PC-9 (cell line): ENCODE measurements around the gene INSIG2. TPM values are rescaled to one million over a fixed set of nuclear protein-coding genes. Genes with fewer than 3 reads are reported as not detected.

Experiments used
- BruUV-seq: library from RNA; stranded (reverse); fragments of 400-500 nt; replicated peaks from 2 replicates; lab custom pipeline; 2021; lab: Mats Ljungman, UMichigan
- CTCF ChIA-PET: fragments of 300-600 bp; sonication (Branson Sonifier 250); formaldehyde crosslinking; loops from one replicate; lab custom pipeline; 2022; ENCODE audit warnings: antibody characterized with exemption; lab: Charles Lee
- POLR2A ChIA-PET: fragments of 300-600 bp; sonication (Branson Sonifier 250); formaldehyde crosslinking; loops from one replicate; lab custom pipeline; 2022; ENCODE audit warnings: antibody characterized with exemption; ENCODE audit not compliant: unreplicated experiment; lab: Charles Lee
- DNase-seq, 2 experiments: peaks; one replicate each; pipeline versions ENCODE4 v3.0.0 to v3.0.0-alpha.2; 2015 to 2022; ENCODE audit warnings: mixed read lengths in 1 of 2
- H2AFZ ChIP-seq: fragments of 200-600 bp; sonication (generic); 2 replicates; pipeline ENCODE4 v1.8.1; 2017; ENCODE audit warnings: antibody characterized with exemption
- H3F3A ChIP-seq: fragments of 200-600 bp; sonication (generic); 2 replicates; pipeline ENCODE4 v1.8.1; 2017; ENCODE audit warnings: antibody characterized with exemption, mild to moderate bottlenecking, low read depth; ENCODE audit not compliant: insufficient read depth
- H3K27ac ChIP-seq: fragments of 200-600 bp; sonication (generic); 2 replicates; pipeline ENCODE4 v1.6.1; 2016; ENCODE audit warnings: mixed run types
- H3K27me3 ChIP-seq: fragments of 200-600 bp; sonication (generic); 2 replicates; pipeline ENCODE4 v1.6.1; 2016; ENCODE audit warnings: low read depth, mixed run types; ENCODE audit not compliant: insufficient read depth
- H3K36me3 ChIP-seq: fragments of 200-600 bp; sonication (generic); 2 replicates; pipeline ENCODE4 v1.6.1; 2016; ENCODE audit warnings: low read depth, mixed run types
- H3K4me1 ChIP-seq: fragments of 200-600 bp; sonication (generic); replicated peaks from 2 replicates; pipeline ENCODE4 v1.6.1; 2016; ENCODE audit warnings: mixed run types; ENCODE audit not compliant: insufficient read depth
- H3K4me2 ChIP-seq: fragments of 200-600 bp; sonication (generic); 2 replicates; pipeline ENCODE4 v1.6.1; 2017; ENCODE audit warnings: mixed run types
- H3K4me3 ChIP-seq: fragments of 200-600 bp; sonication (generic); 2 replicates; pipeline ENCODE4 v1.6.1; 2016; ENCODE audit warnings: mixed run types
- H3K79me2 ChIP-seq: fragments of 200-600 bp; sonication (generic); 2 replicates; pipeline ENCODE4 v1.6.1; 2017; ENCODE audit warnings: low read depth, mixed run types
- H3K9me2 ChIP-seq: fragments of 200-600 bp; sonication (generic); 2 replicates; pipeline ENCODE4 v1.8.1; 2017; ENCODE audit warnings: mild to moderate bottlenecking; ENCODE audit not compliant: insufficient read depth
- H3K9me3 ChIP-seq: fragments of 200-600 bp; sonication (generic); 2 replicates; pipeline ENCODE4 v1.8.1; 2016; ENCODE audit warnings: low read depth; ENCODE audit not compliant: insufficient read depth
- H4K20me1 ChIP-seq: fragments of 200-600 bp; sonication (generic); 2 replicates; pipeline ENCODE4 v1.8.1; 2017; ENCODE audit not compliant: insufficient read depth
- EZH2 ChIP-seq: fragments of 200-600 bp; sonication (generic); IDR thresholded peaks from 2 replicates; pipeline ENCODE4 v1.8.0; 2017; ENCODE audit warnings: antibody characterized with exemption, low read depth
- intact Hi-C: fragments of 100-400 bp; cut with micrococcal nuclease; formaldehyde crosslinking; loops from one replicate; pipeline ENCODE4 v1.10.0; 2022; ENCODE audit not compliant: unreplicated experiment
- total RNA-seq: library from RNA; stranded (reverse); gene quantifications from 2 replicates; pipeline ENCODE4 v1.2.3, GENCODE V29; 2021
- TF ChIP-seq, protein P1 (sequence below): fragments of 200-600 bp; sonication (generic); conservative IDR thresholded peaks from 2 replicates; pipeline ENCODE4 v1.6.1; 2017; ENCODE audit warnings: mixed run types, antibody characterized with exemption, mild to moderate bottlenecking, moderate library complexity

INSIG2 gene
- total RNA-seq, 1 experiment from 2014 or later = 33.6 TPM

DNA sequence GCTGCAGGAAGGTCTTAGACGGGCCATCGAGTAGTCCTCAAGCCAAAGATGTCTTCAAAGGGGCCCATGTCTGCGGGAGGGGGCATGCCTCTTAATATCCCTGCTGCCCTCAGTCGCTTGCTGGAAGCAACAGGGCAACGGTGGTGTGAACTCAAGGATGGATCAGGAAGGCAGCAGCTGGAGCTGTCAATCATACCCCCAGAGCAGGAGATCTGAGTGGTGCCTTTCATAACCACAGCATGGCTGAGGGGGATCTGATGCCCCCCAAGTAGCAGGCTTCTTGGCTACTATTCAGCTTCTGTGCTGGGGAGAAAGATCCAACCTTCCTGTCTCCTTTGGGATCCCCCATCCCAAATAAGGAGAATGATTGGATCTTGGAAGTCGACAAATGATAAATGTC, 46.4 kb downstream of the INSIG2 start:
- intact Hi-C loops = loop anchor here (1.0 kb wide), 1 partner anchor 23 kb away; no protein-coding TSS in a partner anchor

DNA sequence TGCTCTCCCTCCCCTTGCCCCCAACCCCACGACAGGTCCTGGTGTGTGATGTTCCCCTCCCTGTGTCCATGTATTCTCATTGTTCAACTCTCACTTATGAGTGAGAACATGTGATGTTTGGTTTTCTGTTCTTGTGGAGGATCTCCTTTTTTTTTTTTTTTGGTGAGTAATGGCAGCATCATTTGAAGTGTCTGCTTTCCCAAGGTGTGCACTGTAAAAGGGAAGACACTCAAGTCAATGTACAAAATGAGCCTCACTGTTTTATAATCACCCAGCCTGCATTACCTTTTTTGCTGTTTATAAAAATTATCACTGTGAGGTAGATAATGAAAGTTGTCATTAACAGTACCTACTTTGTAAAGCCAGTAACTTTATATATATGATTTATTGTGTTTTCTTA, 56.9 kb downstream of the INSIG2 start:
- H3K4me2 ChIP-seq = no peak overlapping the region
- TF ChIP-seq, protein P1, sequence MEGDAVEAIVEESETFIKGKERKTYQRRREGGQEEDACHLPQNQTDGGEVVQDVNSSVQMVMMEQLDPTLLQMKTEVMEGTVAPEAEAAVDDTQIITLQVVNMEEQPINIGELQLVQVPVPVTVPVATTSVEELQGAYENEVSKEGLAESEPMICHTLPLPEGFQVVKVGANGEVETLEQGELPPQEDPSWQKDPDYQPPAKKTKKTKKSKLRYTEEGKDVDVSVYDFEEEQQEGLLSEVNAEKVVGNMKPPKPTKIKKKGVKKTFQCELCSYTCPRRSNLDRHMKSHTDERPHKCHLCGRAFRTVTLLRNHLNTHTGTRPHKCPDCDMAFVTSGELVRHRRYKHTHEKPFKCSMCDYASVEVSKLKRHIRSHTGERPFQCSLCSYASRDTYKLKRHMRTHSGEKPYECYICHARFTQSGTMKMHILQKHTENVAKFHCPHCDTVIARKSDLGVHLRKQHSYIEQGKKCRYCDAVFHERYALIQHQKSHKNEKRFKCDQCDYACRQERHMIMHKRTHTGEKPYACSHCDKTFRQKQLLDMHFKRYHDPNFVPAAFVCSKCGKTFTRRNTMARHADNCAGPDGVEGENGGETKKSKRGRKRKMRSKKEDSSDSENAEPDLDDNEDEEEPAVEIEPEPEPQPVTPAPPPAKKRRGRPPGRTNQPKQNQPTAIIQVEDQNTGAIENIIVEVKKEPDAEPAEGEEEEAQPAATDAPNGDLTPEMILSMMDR = no peak
- no peak for TF ChIP-seq EZH2
- H3K4me1 ChIP-seq = no peaks in the 10 kb centered on the region
- H3K9me3 ChIP-seq = no peaks in the 10 kb centered on the region; the same call in 1 of the 2 replicates
- H3K36me3 ChIP-seq = no peaks in the 10 kb centered on the region
- H3K27me3 ChIP-seq = no peaks in the 10 kb centered on the region
- intact Hi-C loops = no loop called here
- no peak overlapping the region for H2AFZ ChIP-seq
- CTCF ChIA-PET = no interaction called here
- no TSS peak for BruUV-seq
- no peaks in the 10 kb centered on the region for H3K9me2 ChIP-seq
- H3K27ac ChIP-seq = no peak overlapping the region
- POLR2A ChIA-PET = no interaction called here
- H3F3A ChIP-seq = peaks cover 4% of the 10 kb centered on the region; the same call in 1 of the 2 replicates
- no peak for DNase-seq
- H3K79me2 ChIP-seq = no peaks in the 10 kb centered on the region
- H4K20me1 ChIP-seq = no peaks in the 10 kb centered on the region
- no peak overlapping the region for H3K4me3 ChIP-seq

More for the DNA sequence above, 46.4 kb downstream of the INSIG2 start:
- Histone ChIP-seq H3K27ac (no peak overlapping the region), H3K9me2 (no peaks in the 10 kb centered on the region), H3K27me3 (no peaks in the 10 kb centered on the region), H4K20me1 (no peaks in the 10 kb centered on the region), H3F3A (no peaks in the 10 kb centered on the region), H3K4me3 (no peak overlapping the region), H3K4me2 (no peak overlapping the region), H3K79me2 (no peaks in the 10 kb centered on the region), H3K4me1 (no peaks in the 10 kb centered on the region), H3K36me3 (no peaks in the 10 kb centered on the region), H3K9me3 (no peaks in the 10 kb centered on the region), H2AFZ (no peak overlapping the region)
- BruUV-seq = no TSS peak
- DNase-seq = no peak
- no peak for TF ChIP-seq EZH2
- TF ChIP-seq, protein P1 = no peak
- CTCF ChIA-PET = no interaction called here
- POLR2A ChIA-PET = no interaction called here

DNA sequence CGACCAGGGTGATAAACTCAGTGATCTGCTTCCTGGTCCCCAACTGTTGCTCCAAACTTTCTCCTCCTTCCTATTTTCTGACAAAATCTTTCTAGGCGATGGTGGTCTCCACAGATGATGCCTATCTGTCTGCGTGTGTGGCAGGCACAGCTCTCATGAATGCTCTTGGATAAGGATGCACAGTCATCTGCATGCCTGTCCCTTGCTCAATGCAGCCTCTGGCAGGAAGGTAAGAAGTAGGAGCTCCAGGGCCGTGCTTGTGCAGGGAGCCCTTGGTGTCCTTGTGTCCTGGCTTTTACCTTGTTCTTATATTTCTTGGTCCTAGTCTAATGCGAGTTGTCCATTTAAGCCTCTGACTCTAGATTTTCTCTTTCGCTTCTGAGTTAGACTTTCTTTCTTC, 57.5 kb downstream of the INSIG2 start:
- Histone ChIP-seq H4K20me1 (no peaks in the 10 kb centered on the region), H2AFZ (no peak overlapping the region), H3K27me3 (no peaks in the 10 kb centered on the region), H3K4me2 (no peak overlapping the region), H3K27ac (no peak overlapping the region), H3K79me2 (no peaks in the 10 kb centered on the region), H3K36me3 (no peaks in the 10 kb centered on the region), H3K4me1 (no peaks in the 10 kb centered on the region), H3K9me3 (no peaks in the 10 kb centered on the region; the same call in 1 of the 2 replicates), H3K4me3 (no peak overlapping the region), H3K9me2 (no peaks in the 10 kb centered on the region), H3F3A (peaks cover 4% of the 10 kb centered on the region; the same call in 1 of the 2 replicates)
- TF ChIP-seq, protein P1 = no peak
- no peak for TF ChIP-seq EZH2
- DNase-seq = no peak
- POLR2A ChIA-PET = no interaction called here
- CTCF ChIA-PET = no interaction called here
- BruUV-seq = no TSS peak
- intact Hi-C loops = no loop called here
